ENCODE results near the gene ZBTB32.

DNA sequence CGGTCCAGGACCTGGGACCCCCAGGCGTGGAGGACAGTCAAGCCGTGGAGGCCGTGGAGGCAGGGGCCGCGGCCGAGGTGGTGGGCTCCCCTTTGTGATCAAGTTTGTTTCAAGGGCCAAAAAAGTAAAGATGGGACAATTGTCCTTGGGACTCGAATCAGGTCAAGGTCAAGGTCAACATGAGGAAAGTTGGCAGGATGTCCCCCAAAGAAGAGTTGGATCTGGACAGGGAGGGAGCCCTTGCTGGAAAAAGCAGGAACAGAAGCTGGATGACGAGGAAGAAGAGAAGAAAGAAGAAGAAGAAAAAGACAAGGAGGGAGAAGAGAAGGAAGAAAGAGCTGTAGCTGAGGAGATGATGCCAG lies 15.8 kb downstream of the ZBTB32 start:
- no peak for TF ChIP-seq POLR2A (IDR thresholded peaks at IDR 0.05; ENCODE audit: low read length)
- no peak for TF ChIP-seq GATA1 (IDR thresholded peaks at IDR 0.05; ENCODE audit: low read depth, low read length)
